ENCODE data around the gene ARHGAP32. TPM values are rescaled to one million over a fixed set of nuclear protein-coding genes. Genes with fewer than 3 reads are reported as not detected.

Gene ARHGAP32
- polyA plus RNA-seq, 1 of the 3 experiments (the other 2 are of a cell fraction), result 4.8 TPM

GRCh38 chr11:129045150-129045549, 147.0 kb downstream of the ARHGAP32 start (continued):
- TF ChIP-seq, protein P1, sequence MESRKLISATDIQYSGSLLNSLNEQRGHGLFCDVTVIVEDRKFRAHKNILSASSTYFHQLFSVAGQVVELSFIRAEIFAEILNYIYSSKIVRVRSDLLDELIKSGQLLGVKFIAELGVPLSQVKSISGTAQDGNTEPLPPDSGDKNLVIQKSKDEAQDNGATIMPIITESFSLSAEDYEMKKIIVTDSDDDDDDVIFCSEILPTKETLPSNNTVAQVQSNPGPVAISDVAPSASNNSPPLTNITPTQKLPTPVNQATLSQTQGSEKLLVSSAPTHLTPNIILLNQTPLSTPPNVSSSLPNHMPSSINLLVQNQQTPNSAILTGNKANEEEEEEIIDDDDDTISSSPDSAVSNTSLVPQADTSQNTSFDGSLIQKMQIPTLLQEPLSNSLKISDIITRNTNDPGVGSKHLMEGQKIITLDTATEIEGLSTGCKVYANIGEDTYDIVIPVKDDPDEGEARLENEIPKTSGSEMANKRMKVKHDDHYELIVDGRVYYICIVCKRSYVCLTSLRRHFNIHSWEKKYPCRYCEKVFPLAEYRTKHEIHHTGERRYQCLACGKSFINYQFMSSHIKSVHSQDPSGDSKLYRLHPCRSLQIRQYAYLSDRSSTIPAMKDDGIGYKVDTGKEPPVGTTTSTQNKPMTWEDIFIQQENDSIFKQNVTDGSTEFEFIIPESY (IDR thresholded peaks at IDR 0.05; ENCODE audit: borderline replicate concordance, low read depth), result no peak
- no peak for TF ChIP-seq REST (IDR thresholded peaks at IDR 0.05; ENCODE audit: low read depth, low read length)
- no peak for TF ChIP-seq TEAD4 (IDR thresholded peaks at IDR 0.05; ENCODE audit: borderline replicate concordance, insufficient read depth)
- TF ChIP-seq FOSL2 (IDR thresholded peaks at IDR 0.05; ENCODE audit: borderline replicate concordance, low read depth), result no peak

- CTCF ChIA-PET, result no interaction called here
- Histone ChIP-seq H3F3A (replicated peaks; ENCODE audit: insufficient read depth) (peaks cover 9% of the 10 kb centered on the region), H3K36me3 (replicated peaks in 1 of 2; ENCODE audit: control insufficient read depth in 1 of 2, insufficient read depth in 2 of 2, low read length in 1 of 2) (peaks cover 0 to 10% of the 10 kb centered on the region in 2 experiments), H3K27ac (ENCODE audit: low read depth in 2 of 2, low read length in 1 of 2) (no peak overlapping the region), H3K4me3 (ENCODE audit: low read depth in 2 of 2, low read length in 1 of 2) (no peak overlapping the region), H3K9ac (no peak overlapping the region), H3K9me2 (no peaks in the 10 kb centered on the region), H4K20me1 (ENCODE audit: insufficient read depth) (no peaks in the 10 kb centered on the region), H3K4me2 (no peak overlapping the region), H3K4me1 (ENCODE audit: control insufficient read depth in 1 of 2, insufficient read depth in 2 of 2, low read depth in 1 of 2, low read length in 1 of 2) (no peaks in the 10 kb centered on the region; a peak in 1 of 4 replicates), H3K79me2 (ENCODE audit: insufficient read depth) (no peaks in the 10 kb centered on the region), H2AFZ (ENCODE audit: low read depth) (no peak overlapping the region), H3K9me3 (no peaks in the 10 kb centered on the region), H3K27me3 (ENCODE audit: insufficient read depth) (no peaks in the 10 kb centered on the region)
- POLR2A ChIA-PET, result no interaction called here
- 92% methylated on average over 4 of the region's 4 CpGs for WGBS (ENCODE audit: low lambda C conversion rate)
- TF ChIP-seq, protein P2, sequence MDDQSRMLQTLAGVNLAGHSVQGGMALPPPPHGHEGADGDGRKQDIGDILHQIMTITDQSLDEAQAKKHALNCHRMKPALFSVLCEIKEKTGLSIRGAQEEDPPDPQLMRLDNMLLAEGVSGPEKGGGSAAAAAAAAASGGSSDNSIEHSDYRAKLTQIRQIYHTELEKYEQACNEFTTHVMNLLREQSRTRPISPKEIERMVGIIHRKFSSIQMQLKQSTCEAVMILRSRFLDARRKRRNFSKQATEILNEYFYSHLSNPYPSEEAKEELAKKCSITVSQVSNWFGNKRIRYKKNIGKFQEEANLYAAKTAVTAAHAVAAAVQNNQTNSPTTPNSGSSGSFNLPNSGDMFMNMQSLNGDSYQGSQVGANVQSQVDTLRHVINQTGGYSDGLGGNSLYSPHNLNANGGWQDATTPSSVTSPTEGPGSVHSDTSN (IDR thresholded peaks at IDR 0.05), result no peak
- TF ChIP-seq, protein P1 (IDR thresholded peaks at IDR 0.05; ENCODE audit: borderline replicate concordance, low read depth), result no peak
- no peak for TF ChIP-seq CHD2 (IDR thresholded peaks at IDR 0.05; ENCODE audit: low read length, partially characterized antibody)
- TF ChIP-seq TCF12 (IDR thresholded peaks at IDR 0.05), result no peak
- no peak for DNase-seq
Observed at GRCh38 chr11:129042503-129042902, 149.6 kb downstream of the ARHGAP32 start.
